A673 (cell line): Measurements from ENCODE around the gene LRRC46. TPM values are rescaled to one million over a fixed set of nuclear protein-coding genes. Genes with fewer than 3 reads are reported as not detected.

ENCODE experiments used
- BruUV-seq: library from RNA; stranded (reverse); fragments of 400-500 nt; replicated peaks from 2 replicates; lab custom pipeline; 2021; lab: Mats Ljungman, UMichigan
- CTCF ChIA-PET: fragments of 300-600 bp; sonication (Branson Sonifier 250); formaldehyde crosslinking; loops from one replicate; lab custom pipeline; 2022; ENCODE audit warnings: antibody characterized with exemption; lab: Charles Lee
- POLR2A ChIA-PET: fragments of 300-600 bp; sonication (Branson Sonifier 250); formaldehyde crosslinking; loops from one replicate; lab custom pipeline; 2022; ENCODE audit warnings: antibody characterized with exemption; ENCODE audit not compliant: low non-redundant PET; lab: Charles Lee
- DNase-seq: peaks from one replicate; pipeline ENCODE4 v3.0.0-alpha.2; 2015; ENCODE audit warnings: low spot score
- H3K27ac ChIP-seq: fragments of 200-600 bp; sonication (generic); 2 replicates; pipeline ENCODE4 v1.5.1; 2016; ENCODE audit warnings: mixed run types, low read depth, mild to moderate bottlenecking, mixed read lengths, antibody characterized with exemption, low read length; ENCODE audit not compliant: poor library complexity, severe bottlenecking
- H3K27me3 ChIP-seq: fragments of 200-600 bp; sonication (generic); replicated peaks from 2 replicates; pipeline ENCODE4 v1.6.1; 2017; ENCODE audit warnings: mixed run types, low read depth, mild to moderate bottlenecking, mixed read lengths, antibody characterized with exemption, low read length; ENCODE audit not compliant: insufficient read depth, poor library complexity
- H3K36me3 ChIP-seq: fragments of 200-600 bp; sonication (generic); 2 replicates; pipeline ENCODE4 v1.6.1; 2016; ENCODE audit warnings: mixed run types, mild to moderate bottlenecking, mixed read lengths, antibody characterized with exemption, low read length; ENCODE audit not compliant: insufficient read depth, poor library complexity, severe bottlenecking
- H3K4me1 ChIP-seq: fragments of 200-600 bp; sonication (generic); 2 replicates; pipeline ENCODE4 v1.6.1; 2017; ENCODE audit warnings: mixed run types, mild to moderate bottlenecking, mixed read lengths, antibody characterized with exemption, low read length; ENCODE audit not compliant: insufficient read depth, poor library complexity, severe bottlenecking
- H3K4me3 ChIP-seq: fragments of 200-600 bp; sonication (generic); 2 replicates; pipeline ENCODE4 v1.5.1; 2016; ENCODE audit warnings: low read depth, mixed run types, mild to moderate bottlenecking, mixed read lengths, low read length; ENCODE audit not compliant: poor library complexity, severe bottlenecking
- H3K9me3 ChIP-seq: fragments of 200-600 bp; sonication (generic); 2 replicates; pipeline ENCODE4 v1.6.1; 2016; ENCODE audit warnings: mixed run types, low read depth, mild to moderate bottlenecking, mixed read lengths, antibody characterized with exemption, low read length; ENCODE audit not compliant: poor library complexity, severe bottlenecking
- CTCF ChIP-seq: fragments of 300-800, 200-600 bp; sonication (generic); conservative IDR thresholded peaks from 2 replicates; pipeline ENCODE4 v1.5.1; 2017; ENCODE audit warnings: low read depth, mild to moderate bottlenecking, antibody characterized with exemption, low read length, moderate library complexity, mixed read lengths
- EZH2 ChIP-seq: fragments of 200-600 bp; sonication (generic); IDR thresholded peaks from 2 replicates; pipeline ENCODE4 v1.6.1; 2017; ENCODE audit warnings: borderline replicate concordance, low read depth, mild to moderate bottlenecking, mixed read lengths, antibody characterized with exemption, low read length; ENCODE audit not compliant: poor library complexity, severe bottlenecking
- intact Hi-C: fragments of 100-400 bp; cut with micrococcal nuclease; formaldehyde crosslinking; loops from one replicate; pipeline ENCODE4 v1.10.0; 2022; ENCODE audit not compliant: unreplicated experiment
- total RNA-seq: library from RNA; stranded (reverse); gene quantifications from 2 replicates; pipeline ENCODE4 v1.2.3, GENCODE V29; 2021

LRRC46 gene
- total RNA-seq, 1 experiment from 2014 or later, result 1.1 TPM

- no peaks in the 10 kb centered on the region for H3K36me3 ChIP-seq
- no peaks in the 10 kb centered on the region for H3K27me3 ChIP-seq
- H3K9me3 ChIP-seq, result no peaks in the 10 kb centered on the region
- DNase-seq, result no peak
- no TSS peak for BruUV-seq
- CTCF ChIA-PET, result no interaction called here
- no peak overlapping the region for H3K4me3 ChIP-seq
- H3K27ac ChIP-seq, result no peak overlapping the region
- peaks cover 10% of the 10 kb centered on the region for H3K4me1 ChIP-seq
- TF ChIP-seq CTCF, result no peak
- TF ChIP-seq EZH2, result no peak
- POLR2A ChIA-PET, result no interaction called here
- intact Hi-C loops, result no loop called here
Measured at GRCh38 chr17:47862621-47863440, 31.4 kb downstream of the LRRC46 start.

- peaks cover 10% of the 10 kb centered on the region for H3K4me1 ChIP-seq
- DNase-seq, result peak; percentile 61
- ChIA-PET POLR2A (no interaction called here), CTCF (no interaction called here)
- no peaks in the 10 kb centered on the region for H3K36me3 ChIP-seq
- intact Hi-C loops, result no loop called here
- H3K27ac ChIP-seq, result no peak overlapping the region
- H3K27me3 ChIP-seq, result no peaks in the 10 kb centered on the region
- H3K4me3 ChIP-seq, result no peak overlapping the region
- TF ChIP-seq EZH2, result no peak
- TF ChIP-seq CTCF, result no peak
- H3K9me3 ChIP-seq, result no peaks in the 10 kb centered on the region
- no TSS peak for BruUV-seq
Measured at GRCh38 chr17:47864791-47865216, 33.3 kb downstream of the LRRC46 start.

GRCh38 chr17:47866941-47867340, 35.5 kb downstream of the LRRC46 start:
- no peak for DNase-seq
- ChIA-PET POLR2A (no interaction called here), CTCF (no interaction called here)
- no peaks in the 10 kb centered on the region for H3K9me3 ChIP-seq
- H3K27me3 ChIP-seq, result no peaks in the 10 kb centered on the region
- no peak overlapping the region for H3K27ac ChIP-seq
- H3K4me1 ChIP-seq, result peaks cover 10% of the 10 kb centered on the region
- intact Hi-C loops, result no loop called here
- no TSS peak for BruUV-seq
- no peak overlapping the region for H3K4me3 ChIP-seq
- TF ChIP-seq CTCF, result no peak
- TF ChIP-seq EZH2, result no peak
- H3K36me3 ChIP-seq, result no peaks in the 10 kb centered on the region
